Non-pigmented ciliary epithelial cell (primary cell): ENCODE data around the gene CHID1.

Experiments
- DNase-seq: peaks from one replicate; pipeline ENCODE4 v3.0.0-alpha.2; 2010; ENCODE audit warnings: low read depth

The CHID1 gene

GRCh38 chr11:910589-911030, at the start of gene CHID1:
Gene CHID1, minus strand, starts transcription at chr11:910810. Its CDS starts 5,994 bp downstream, at chr11:904816.
- no peak for DNase-seq

- no peak for DNase-seq
Observed at GRCh38 chr11:959608-960007, 49.0 kb upstream of the CHID1 start.

GRCh38 chr11:959027-959426, 48.4 kb upstream of the CHID1 start:
- DNase-seq = no peak

DNA sequence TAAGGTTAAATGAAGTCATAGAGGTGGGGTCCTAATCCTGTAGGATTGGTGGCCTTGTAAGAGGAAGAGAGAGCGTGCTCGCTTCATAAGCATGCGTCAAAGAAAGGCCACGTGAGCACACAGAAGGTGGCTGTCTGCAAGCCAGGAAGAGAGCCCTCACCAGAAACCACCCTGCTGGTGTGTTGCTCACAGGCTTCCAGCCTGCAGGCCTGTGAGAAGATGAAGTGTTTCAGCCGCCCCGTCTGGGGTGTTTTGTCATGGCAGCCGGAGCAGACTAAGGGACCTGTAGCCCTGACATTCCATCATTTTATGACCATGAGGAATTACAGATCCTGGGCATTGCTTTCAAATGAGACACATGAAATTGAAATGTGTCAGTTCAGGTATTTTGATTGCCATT, 47.5 kb upstream of the CHID1 start:
- DNase-seq = no peak

- no peak for DNase-seq
Observed at GRCh38 chr11:957212-957920, 46.8 kb upstream of the CHID1 start.

DNA sequence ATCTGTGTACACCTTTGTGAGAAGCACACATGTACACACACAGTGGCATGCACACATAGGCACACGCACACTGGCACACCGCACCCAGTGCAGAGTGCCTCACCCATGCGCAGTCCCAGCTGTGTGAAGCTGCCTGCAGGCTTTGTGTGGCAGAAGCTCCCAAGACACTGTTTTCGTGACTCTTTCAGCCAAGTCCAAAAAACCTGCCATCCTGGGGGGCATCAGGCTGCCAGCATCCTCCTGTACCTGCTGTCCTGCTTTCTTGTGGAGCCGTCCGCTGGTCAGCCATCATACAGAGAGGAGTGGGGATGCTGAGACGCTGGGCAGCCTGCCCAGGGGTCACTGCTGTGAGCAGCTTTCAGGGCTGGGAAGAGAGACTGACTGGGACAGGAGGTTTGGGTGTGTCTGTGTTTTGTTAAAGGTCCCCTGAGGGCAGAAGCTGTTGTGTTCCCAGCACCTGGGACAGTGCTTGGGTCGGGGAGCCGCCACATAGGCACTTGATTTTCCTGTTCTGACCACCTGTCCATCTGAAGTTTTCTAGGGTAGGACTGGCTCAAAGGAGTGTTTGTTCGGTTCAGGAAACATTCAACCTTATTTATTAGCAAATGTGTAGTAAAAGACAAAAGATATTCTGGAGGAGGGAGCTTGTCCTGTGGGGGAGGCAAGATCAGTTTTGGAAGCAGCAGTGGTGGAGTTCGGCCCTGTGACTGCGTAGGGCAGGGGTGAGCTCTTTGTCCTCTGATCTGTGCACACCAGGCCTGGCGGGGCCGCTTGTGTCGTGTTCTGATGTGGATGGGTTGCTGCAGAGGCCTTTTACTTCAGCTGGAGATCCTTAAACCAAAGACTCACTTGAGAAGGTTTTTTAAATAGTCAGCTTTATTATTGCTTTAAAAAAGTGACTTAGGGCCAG, 44.8 kb upstream of the CHID1 start:
- no peak for DNase-seq

- DNase-seq = no peak
Observed at GRCh38 chr11:954392-955153, 44.0 kb upstream of the CHID1 start.

- DNase-seq = no peak
Observed at GRCh38 chr11:953512-953911, 42.9 kb upstream of the CHID1 start.

DNA sequence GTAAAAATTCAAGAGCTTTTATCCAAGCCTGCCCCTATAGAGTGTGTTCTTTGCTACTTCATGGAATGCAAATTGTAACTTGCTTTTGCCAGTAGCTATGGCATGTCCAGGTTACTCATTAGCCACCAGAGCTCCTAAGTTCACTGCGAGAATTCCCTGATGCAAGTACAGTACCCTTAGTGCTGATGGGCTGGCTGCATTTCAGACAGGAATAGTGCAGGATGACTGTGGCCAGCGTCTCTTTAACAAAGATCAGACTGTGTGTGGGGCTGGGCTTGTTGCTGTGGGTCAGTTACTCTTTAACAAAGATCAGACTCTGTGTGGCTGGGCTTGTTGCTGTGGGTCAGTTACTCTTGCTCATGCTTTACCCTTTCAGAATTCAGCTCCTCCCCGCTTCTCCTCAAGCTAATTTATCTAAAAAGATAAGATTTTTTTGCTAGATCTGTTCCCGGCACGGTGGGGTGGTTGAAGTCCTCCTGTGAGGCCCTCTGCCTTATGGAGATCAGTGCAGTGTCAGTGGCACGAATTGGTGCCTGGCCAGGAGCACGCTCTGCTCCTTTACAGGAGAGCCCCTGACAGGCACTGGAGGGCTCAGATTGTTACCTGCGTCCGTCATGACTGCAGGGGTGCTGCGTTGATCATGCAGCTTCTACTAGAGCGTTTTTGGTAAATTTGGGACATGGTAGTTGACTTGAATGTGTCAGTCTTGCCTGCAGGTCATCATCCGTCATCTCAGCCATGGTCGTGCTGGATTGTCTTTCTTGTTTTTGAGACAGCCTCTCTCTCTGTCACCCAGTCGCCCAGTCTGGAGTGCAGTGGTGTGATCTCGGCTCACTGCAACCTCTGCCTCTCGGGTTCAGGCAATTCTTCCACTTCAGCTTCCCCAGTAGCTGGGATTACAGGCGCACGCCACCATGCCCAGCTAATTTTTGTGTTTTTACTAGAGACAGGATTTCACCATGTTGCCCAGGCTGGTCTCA, 42.1 kb upstream of the CHID1 start:
- no peak for DNase-seq

DNA sequence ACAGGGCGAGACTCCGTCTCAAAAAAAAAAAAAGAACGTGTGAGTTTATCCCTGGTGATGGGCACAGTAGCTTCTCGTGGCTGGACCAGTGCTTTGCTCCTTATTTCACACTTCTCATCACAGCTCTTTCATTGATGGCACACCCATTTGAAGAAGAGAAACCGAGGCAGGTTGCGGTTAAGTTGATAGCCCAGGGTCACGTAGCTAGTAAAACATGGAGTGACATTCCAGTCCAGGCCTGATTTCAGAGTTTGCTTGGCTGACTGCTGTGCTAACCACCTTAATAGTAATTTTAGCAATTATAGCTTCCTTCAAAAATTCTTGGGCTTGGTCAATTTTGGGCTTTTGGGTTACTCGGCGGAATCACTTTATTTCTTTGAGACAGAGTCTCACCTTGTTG, 40.9 kb upstream of the CHID1 start:
- DNase-seq = no peak

GRCh38 chr11:947744-948143, 37.1 kb upstream of the CHID1 start:
- DNase-seq = no peak

DNA sequence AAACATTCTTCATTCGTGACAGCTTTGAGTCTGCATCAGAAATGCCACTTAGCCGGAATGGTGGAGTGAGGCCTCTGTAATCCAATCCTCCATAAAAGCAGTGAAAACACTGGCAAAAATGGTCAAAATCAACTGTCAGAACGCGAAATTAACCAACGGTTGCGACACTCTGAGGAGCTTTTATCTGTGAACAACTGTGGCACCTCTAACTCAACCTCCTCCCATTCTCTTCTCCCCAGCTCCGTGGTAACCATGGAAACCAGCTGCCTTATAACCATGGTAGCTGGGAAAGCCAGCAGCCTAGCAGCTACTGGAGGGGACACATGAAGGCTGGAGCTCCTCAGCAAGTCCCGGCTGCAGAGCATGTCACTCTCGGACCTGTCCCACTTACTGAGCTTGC, 35.4 kb upstream of the CHID1 start:
- DNase-seq = no peak

GRCh38 chr11:944711-945470, 34.3 kb upstream of the CHID1 start:
- DNase-seq = no peak

DNA sequence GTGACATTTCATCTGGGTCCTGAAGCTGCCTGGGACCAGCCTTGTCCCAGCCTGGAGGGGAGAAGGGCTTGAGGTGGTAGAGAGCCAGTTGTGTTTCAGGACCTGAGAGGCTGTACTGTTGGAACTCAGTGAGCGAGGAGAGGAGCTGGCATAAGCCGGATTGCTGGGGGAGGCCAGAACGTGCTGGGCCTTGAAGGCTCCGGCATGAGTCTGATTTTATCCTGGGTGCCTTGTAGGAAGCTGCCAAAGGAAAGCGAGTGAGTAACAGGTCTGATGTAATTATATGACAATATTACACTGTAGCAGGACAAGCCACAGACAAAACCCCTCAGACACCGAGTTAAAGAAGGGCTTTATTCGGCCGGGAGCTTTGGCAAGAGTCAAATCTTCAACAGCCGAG, 32.2 kb upstream of the CHID1 start:
- no peak for DNase-seq

DNA sequence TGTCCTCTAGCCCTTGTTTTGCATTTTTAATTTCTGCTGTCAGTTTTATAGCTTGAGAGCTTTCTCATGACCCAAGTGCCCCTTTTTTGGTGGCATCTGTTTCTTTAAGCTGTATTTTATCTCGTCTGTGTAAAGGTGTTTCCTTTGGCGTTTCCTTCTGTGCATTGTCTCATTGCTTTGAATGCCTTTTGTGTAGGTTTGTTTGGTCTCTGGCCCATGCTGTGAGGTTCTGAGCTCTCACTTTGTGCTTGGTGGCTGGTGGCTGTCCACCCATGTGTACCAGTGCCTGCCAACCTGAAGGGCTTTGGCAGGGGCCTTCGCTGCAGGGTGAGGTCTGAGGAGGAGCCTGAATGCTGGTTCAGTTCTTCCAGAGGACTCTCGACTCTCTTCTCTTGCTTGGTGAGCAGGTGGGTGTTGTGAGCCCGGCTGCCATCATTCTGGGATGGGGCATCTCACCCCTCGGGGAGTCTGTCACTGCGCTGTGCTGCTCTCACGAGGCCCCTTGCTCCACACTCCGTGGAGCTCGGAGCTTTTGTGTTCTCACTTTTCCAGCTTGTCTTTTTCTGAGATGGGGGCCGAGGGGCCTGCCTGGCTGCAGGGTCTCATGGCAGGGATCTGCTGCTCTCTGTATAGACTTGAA, 30.0 kb upstream of the CHID1 start:
- no peak for DNase-seq

- no peak for DNase-seq
Observed at GRCh38 chr11:937841-938261, 27.2 kb upstream of the CHID1 start.

DNA sequence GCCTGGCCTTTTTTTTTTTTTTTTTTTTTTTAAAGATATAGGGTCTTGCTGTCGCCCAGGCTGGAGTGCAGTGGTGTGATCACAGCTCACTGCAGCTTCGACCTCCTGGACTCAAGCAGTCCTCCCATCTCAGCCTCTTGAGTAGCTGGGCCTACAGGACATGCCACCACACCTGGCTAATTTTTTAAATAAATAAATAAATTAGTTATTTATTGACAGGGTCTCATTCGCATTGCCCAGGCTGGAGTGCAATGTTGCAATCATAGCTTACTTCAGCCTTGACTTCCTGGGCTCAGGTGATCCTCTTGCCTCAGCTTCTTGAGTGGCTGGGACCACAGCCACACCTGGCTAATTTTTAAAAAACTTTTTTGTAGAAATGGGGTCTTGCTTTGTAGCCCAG, 25.6 kb upstream of the CHID1 start:
- no peak for DNase-seq

- DNase-seq = no peak
Observed at GRCh38 chr11:934527-934926, 23.9 kb upstream of the CHID1 start.

DNA sequence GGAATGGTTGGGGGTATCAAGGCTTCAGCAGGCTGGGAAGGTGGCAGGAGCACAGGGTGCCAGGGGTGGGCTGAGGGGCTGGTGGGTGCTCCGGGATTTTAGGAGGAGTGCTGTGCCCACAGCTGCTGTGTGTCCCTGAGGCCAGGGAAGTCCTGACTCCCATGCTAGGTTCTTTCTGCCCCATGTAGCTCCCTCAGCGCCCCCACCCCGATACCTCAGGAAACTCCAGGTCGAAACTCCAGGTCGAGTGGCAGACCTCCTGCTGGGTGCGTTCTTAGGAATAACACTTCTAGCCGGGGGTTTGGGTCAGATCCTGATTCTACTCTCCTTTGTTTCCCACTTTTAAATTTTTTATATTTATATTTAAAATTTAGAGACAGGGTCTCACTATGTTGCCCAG, 23.3 kb upstream of the CHID1 start:
- DNase-seq = no peak
